SK-N-SH (cell line): ENCODE results near the gene KIF21B. TPM values are rescaled to one million over a fixed set of nuclear protein-coding genes. Genes with fewer than 3 reads are reported as not detected.
A peak's percentile ranks its signal among the peaks of the same experiment; 100 is the strongest.

Experiments
- CTCF ChIA-PET: fragments of 300-600, 350-600 bp; formaldehyde crosslinking; extraction: SDS; loops from one replicate; lab custom pipeline; 2021; lab: Yijun Ruan, JAX
- POLR2A ChIA-PET: fragments of 350-600 bp; sonication (Branson Sonifier 250); formaldehyde crosslinking; extraction: SDS; loops from one replicate; lab custom pipeline; 2020; ENCODE audit warnings: antibody characterized with exemption, inconsistent platforms; lab: Yijun Ruan, JAX
- DNase-seq: peaks from one replicate; pipeline ENCODE4 v3.0.0; 2012
- H2AFZ ChIP-seq: fragments of 200-600 bp; sonication (generic); 2 replicates; pipeline ENCODE4 v1.8.1; 2016; ENCODE audit warnings: antibody characterized with exemption, mild to moderate bottlenecking, low read depth
- H3F3A ChIP-seq: fragments of 200-600 bp; sonication (generic); replicated peaks from 2 replicates; pipeline ENCODE3; 2016; ENCODE audit warnings: antibody characterized with exemption, mild to moderate bottlenecking; ENCODE audit not compliant: insufficient read depth
- H3K27ac ChIP-seq, 2 experiments: fragments of 200-500 bp in 1 of 2; fragments of 200-600 bp in 1 of 2; sonication (Bioruptor generic) in 1 of 2; sonication (generic), shearing (Covaris generic) in 1 of 2; 2 replicates each; pipeline versions ENCODE4 v1.5.1 to v1.6.1; 2014 to 2016; ENCODE audit warnings: low read depth in 2 of 2, inconsistent platforms in 1 of 2, low read length in 1 of 2, mild to moderate bottlenecking in 1 of 2, mixed read lengths in 1 of 2
- H3K27me3 ChIP-seq: fragments of 200-600 bp; sonication (generic), shearing (Covaris generic); 2 replicates; pipeline ENCODE4 v1.6.1; 2016; ENCODE audit warnings: mixed run types; ENCODE audit not compliant: insufficient read depth
- H3K36me3 ChIP-seq, 2 experiments: fragments of 200-500 bp in 1 of 2; fragments of 200-600 bp in 1 of 2; sonication (Bioruptor generic) in 1 of 2; sonication (generic) in 1 of 2; replicated peaks in 1 of 2; 2 replicates each; pipeline versions ENCODE3 to v1.5.1; 2014 to 2016; ENCODE audit warnings: low read length in 1 of 2, mild to moderate bottlenecking in 1 of 2; ENCODE audit not compliant: insufficient read depth in 2 of 2, control insufficient read depth in 1 of 2
- H3K4me1 ChIP-seq, 2 experiments: fragments of 200-500 bp in 1 of 2; fragments of 200-600 bp in 1 of 2; sonication (Bioruptor generic) in 1 of 2; sonication (generic), shearing (Covaris generic) in 1 of 2; 2 replicates each; pipeline versions ENCODE4 v1.5.1 to v1.6.1; 2014 to 2016; ENCODE audit warnings: low read depth in 1 of 2, low read length in 1 of 2, mixed run types in 1 of 2; ENCODE audit not compliant: insufficient read depth in 2 of 2, control insufficient read depth in 1 of 2
- H3K4me2 ChIP-seq: fragments of 200-600 bp; sonication (generic), shearing (Covaris generic); 2 replicates; pipeline ENCODE4 v1.6.1; 2017; ENCODE audit warnings: mixed run types
- H3K4me3 ChIP-seq, 2 experiments: fragments of 200-500 bp in 1 of 2; fragments of 200-600 bp in 1 of 2; sonication (Bioruptor generic) in 1 of 2; sonication (generic), shearing (Covaris generic) in 1 of 2; 2 replicates each; pipeline versions ENCODE4 v1.5.1 to v1.8.1; 2014 to 2016; ENCODE audit warnings: low read depth in 2 of 2, inconsistent platforms in 1 of 2, low read length in 1 of 2, mild to moderate bottlenecking in 1 of 2, mixed read lengths in 1 of 2, moderate library complexity in 1 of 2
- H3K79me2 ChIP-seq: fragments of 200-600 bp; sonication (generic); 2 replicates; pipeline ENCODE4 v1.8.1; 2017; ENCODE audit warnings: mild to moderate bottlenecking; ENCODE audit not compliant: insufficient read depth
- H3K9ac ChIP-seq: fragments of 200-600 bp; sonication (generic); 2 replicates; pipeline ENCODE4 v1.6.1; 2017; ENCODE audit warnings: mixed run types
- H3K9me2 ChIP-seq: fragments of 200-600 bp; sonication (generic); 2 replicates; pipeline ENCODE4 v1.6.1; 2017; ENCODE audit warnings: mixed run types
- H3K9me3 ChIP-seq: fragments of 200-600 bp; sonication (generic); 2 replicates; pipeline ENCODE4 v1.6.1; 2017; ENCODE audit warnings: mixed run types, mild to moderate bottlenecking, moderate library complexity
- H4K20me1 ChIP-seq: fragments of 200-600 bp; sonication (generic); 2 replicates; pipeline ENCODE4 v1.6.1; 2017; ENCODE audit warnings: mild to moderate bottlenecking, mixed run types; ENCODE audit not compliant: insufficient read depth
- CHD2 ChIP-seq: fragments of 150-350 bp; IDR thresholded peaks from 2 replicates; pipeline ENCODE4 v1.6.1; 2018; ENCODE audit warnings: low read length; ENCODE audit not compliant: partially characterized antibody
- CTCF ChIP-seq: fragments of 200-600 bp; sonication (generic); IDR thresholded peaks from 2 replicates; pipeline ENCODE4 v1.6.1; 2017; ENCODE audit warnings: antibody characterized with exemption, mild to moderate bottlenecking, moderate library complexity
- ELF1 ChIP-seq: IDR thresholded peaks from 2 replicates; pipeline ENCODE4 v1.4.0; 2012
- FOSL2 ChIP-seq: IDR thresholded peaks from 2 replicates; pipeline ENCODE4 v1.4.0; 2012; ENCODE audit warnings: low read depth, mild to moderate bottlenecking, moderate library complexity, borderline replicate concordance
- GABPA ChIP-seq: IDR thresholded peaks from 2 replicates; pipeline ENCODE4 v1.4.0; 2012; ENCODE audit warnings: low read depth, mild to moderate bottlenecking
- JUND ChIP-seq: IDR thresholded peaks from 2 replicates; pipeline ENCODE4 v1.4.0; 2012
- MEF2A ChIP-seq: IDR thresholded peaks from 2 replicates; pipeline ENCODE4 v1.4.0; 2012; ENCODE audit warnings: low read depth, borderline replicate concordance
- RAD21 ChIP-seq: IDR thresholded peaks from 2 replicates; pipeline ENCODE4 v1.6.1; 2012; ENCODE audit warnings: mild to moderate bottlenecking, low read length
- RFX5 ChIP-seq: IDR thresholded peaks from 2 replicates; pipeline ENCODE4 v1.6.1; 2012; ENCODE audit warnings: mild to moderate bottlenecking, improper control_type of control experiment, low read length
- RXRA ChIP-seq: IDR thresholded peaks from 2 replicates; pipeline ENCODE4 v1.4.0; 2012; ENCODE audit warnings: low read depth, mild to moderate bottlenecking, borderline replicate concordance
- SIN3A ChIP-seq: IDR thresholded peaks from 2 replicates; pipeline ENCODE4 v1.6.1; 2012; ENCODE audit warnings: low read depth, mild to moderate bottlenecking, low read length, moderate library complexity, borderline replicate concordance
- SMC3 ChIP-seq: IDR thresholded peaks from 2 replicates; pipeline ENCODE4 v1.6.1; 2012; ENCODE audit warnings: low read depth, low read length, improper control_type of control experiment
- TAF1 ChIP-seq: IDR thresholded peaks from 2 replicates; pipeline ENCODE4 v1.6.1; 2012; ENCODE audit warnings: low read depth, mild to moderate bottlenecking, low read length, moderate library complexity, borderline replicate concordance
- ZBTB33 ChIP-seq: IDR thresholded peaks from 2 replicates; pipeline ENCODE4 v1.4.0; 2012; ENCODE audit warnings: low read depth, borderline replicate concordance
- WGBS: methylation state at CpG from one replicate; pipeline ENCODE4 v1.1.6; 2017; ENCODE audit warnings: low lambda C conversion rate; 5-methylcytosine and 5-hydroxymethylcytosine counted together
- polyA plus RNA-seq, 3 experiments: library from polyadenylated mRNA; depleted of rRNA; stranded (reverse); fragments of >200 nt; gene quantifications; 2 replicates each; pipeline ENCODE4 v1.2.3, GENCODE V29; 2012
- TF ChIP-seq, protein P1 (sequence below): IDR thresholded peaks from 2 replicates; pipeline ENCODE4; 2012

KIF21B gene
- polyA plus RNA-seq, 1 of the 3 experiments (the other 2 are of a cell fraction): 0.26 TPM

GRCh38 chr1:201044119-201044518, 20.6 kb upstream of the KIF21B start (continued):
- no peak for TF ChIP-seq ZBTB33
- TF ChIP-seq, protein P1, sequence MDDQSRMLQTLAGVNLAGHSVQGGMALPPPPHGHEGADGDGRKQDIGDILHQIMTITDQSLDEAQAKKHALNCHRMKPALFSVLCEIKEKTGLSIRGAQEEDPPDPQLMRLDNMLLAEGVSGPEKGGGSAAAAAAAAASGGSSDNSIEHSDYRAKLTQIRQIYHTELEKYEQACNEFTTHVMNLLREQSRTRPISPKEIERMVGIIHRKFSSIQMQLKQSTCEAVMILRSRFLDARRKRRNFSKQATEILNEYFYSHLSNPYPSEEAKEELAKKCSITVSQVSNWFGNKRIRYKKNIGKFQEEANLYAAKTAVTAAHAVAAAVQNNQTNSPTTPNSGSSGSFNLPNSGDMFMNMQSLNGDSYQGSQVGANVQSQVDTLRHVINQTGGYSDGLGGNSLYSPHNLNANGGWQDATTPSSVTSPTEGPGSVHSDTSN: no peak

DNA sequence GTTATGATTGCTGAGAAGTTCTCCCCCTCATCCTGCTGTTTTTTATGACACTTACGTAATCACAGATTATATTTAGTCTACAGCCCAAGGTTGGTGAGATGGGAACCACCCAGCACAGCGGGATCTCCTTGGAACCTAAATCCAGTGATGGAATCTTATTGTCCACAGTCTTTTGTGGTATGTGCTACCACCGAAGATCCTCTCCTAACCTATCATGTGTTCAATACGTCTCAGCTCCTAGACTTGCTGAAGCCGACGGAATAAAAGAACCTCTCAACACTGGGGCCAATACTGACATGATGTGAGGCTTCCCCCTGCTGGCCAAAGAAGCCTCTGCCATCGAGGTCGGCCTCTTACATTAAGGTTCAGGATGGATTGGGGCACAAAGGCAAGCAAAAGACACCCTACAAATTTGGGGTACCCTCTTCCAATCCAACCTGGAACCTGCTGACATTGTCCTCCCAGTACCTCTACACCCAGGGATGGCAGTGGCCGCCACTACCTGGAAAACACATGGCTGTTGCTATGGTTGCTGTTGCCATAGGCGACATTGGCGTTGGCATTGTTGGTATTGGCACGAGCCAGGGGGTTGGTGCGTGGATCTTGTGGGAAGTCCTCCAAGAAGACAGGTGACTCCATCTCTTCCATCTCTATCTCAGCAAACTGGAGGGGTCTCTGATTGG, 19.4 kb upstream of the KIF21B start:
- Histone ChIP-seq H2AFZ (no peak overlapping the region), H3K4me3 (peak overlapping the region in 1 of 2 experiments; percentile 7; a peak in 1 of 4 replicates), H3K9me3 (no peaks in the 10 kb centered on the region), H3K4me2 (no peak overlapping the region), H3K9ac (no peak overlapping the region), H3K36me3 (no peaks in the 10 kb centered on the region), H3F3A (no peaks in the 10 kb centered on the region), H3K27me3 (peaks cover 19% of the 10 kb centered on the region; the same call in 1 of the 2 replicates), H3K4me1 (peaks cover 0 to 7% of the 10 kb centered on the region in 2 experiments; a peak in 1 of 4 replicates)
- CTCF ChIA-PET: interaction anchor here (0.6 to 21.0 kb wide), 35 partner anchors 9 to 491 kb away, joined by 3 to 277 read pairs (median 4); partner anchors contain the start of genes KIF21B and TMEM9
- POLR2A ChIA-PET: no interaction called here
- TF ChIP-seq RAD21: peak; percentile 92
- peak; percentile 36 for TF ChIP-seq CHD2
- TF ChIP-seq SMC3: peak; percentile 89
- TF ChIP-seq TAF1: no peak
- TF ChIP-seq SIN3A: no peak
- peak; percentile 87 for TF ChIP-seq CTCF
- TF ChIP-seq, all 33 proteins: peak for 4
- Histone ChIP-seq H4K20me1 (no peaks in the 10 kb centered on the region), H3K9me2 (no peaks in the 10 kb centered on the region), H3K27ac (no peak overlapping the region), H3K79me2 (no peaks in the 10 kb centered on the region)
- DNase-seq: peak; percentile 76
- WGBS: 27% methylated on average over 11 of the region's 13 CpGs

DNA sequence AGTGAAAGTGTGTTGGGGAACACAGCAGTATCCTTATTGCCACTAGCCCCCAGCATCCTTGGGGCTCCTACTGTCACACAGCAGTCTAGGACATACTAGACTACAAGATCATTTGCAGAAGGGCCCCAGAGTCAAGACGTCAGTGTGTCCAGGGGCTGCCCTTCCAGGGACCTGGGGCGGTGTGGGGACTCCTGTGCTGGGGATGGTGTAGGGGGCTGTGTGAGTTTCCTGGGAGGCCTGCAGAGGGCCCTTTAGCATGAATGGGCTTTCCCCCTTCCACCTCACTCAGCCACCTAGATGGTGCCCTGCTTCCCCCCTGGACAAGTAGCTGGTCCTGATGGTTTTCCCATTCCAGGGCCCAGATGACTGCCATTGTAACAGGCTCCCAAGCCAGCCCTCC, 17.5 kb upstream of the KIF21B start:
- Histone ChIP-seq H3K9me2 (no peaks in the 10 kb centered on the region), H3F3A (no peaks in the 10 kb centered on the region), H3K9ac (no peak overlapping the region), H3K79me2 (no peaks in the 10 kb centered on the region), H3K27ac (no peak overlapping the region), H3K36me3 (no peaks in the 10 kb centered on the region), H3K4me3 (no peak overlapping the region), H2AFZ (no peak overlapping the region), H4K20me1 (no peaks in the 10 kb centered on the region), H3K4me1 (peaks cover 0 to 7% of the 10 kb centered on the region in 2 experiments; a peak in 1 of 4 replicates), H3K9me3 (no peaks in the 10 kb centered on the region), H3K4me2 (no peak overlapping the region), H3K27me3 (peaks cover 21% of the 10 kb centered on the region)
- no peak for DNase-seq
- POLR2A ChIA-PET: no interaction called here
- CTCF ChIA-PET: interaction anchor here (0.7 to 21.0 kb wide), 11 partner anchors 10 to 482 kb away, joined by 3 to 277 read pairs (median 5); partner anchors contain the start of gene KIF21B
- 100% methylated on average over 1 of the region's 2 CpGs for WGBS
- TF ChIP-seq CTCF (no peak), ZBTB33 (no peak), RXRA (no peak), JUND (no peak), FOSL2 (no peak), RFX5 (no peak), ELF1 (no peak), MEF2A (no peak), GABPA (no peak)
